Measurements from ENCODE around the gene NELL2.

DNA sequence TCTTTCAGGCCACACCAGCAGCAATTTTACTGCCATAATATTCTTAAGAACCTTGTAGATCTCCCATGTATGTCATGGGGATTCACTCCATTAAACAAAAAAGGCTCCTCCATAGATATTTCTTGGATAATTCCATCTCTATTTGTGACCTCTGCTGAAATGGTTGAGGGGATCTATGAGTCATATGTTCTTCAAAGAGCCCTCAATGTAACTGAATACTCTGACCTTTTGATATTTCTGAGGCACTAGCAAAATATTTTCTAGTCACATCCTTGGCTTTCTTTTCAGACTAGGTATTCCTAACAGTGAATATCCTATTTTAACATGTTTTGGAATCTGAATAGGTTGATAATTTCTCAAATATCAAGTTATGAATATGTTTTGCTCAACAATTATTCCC lies 6.6 kb downstream of the NELL2 start:
- TF ChIP-seq POLR2A (IDR thresholded peaks at IDR 0.05) (no peak), POLR2AphosphoS5 (IDR thresholded peaks at IDR 0.05) (no peak)
- TF ChIP-seq, protein P1, sequence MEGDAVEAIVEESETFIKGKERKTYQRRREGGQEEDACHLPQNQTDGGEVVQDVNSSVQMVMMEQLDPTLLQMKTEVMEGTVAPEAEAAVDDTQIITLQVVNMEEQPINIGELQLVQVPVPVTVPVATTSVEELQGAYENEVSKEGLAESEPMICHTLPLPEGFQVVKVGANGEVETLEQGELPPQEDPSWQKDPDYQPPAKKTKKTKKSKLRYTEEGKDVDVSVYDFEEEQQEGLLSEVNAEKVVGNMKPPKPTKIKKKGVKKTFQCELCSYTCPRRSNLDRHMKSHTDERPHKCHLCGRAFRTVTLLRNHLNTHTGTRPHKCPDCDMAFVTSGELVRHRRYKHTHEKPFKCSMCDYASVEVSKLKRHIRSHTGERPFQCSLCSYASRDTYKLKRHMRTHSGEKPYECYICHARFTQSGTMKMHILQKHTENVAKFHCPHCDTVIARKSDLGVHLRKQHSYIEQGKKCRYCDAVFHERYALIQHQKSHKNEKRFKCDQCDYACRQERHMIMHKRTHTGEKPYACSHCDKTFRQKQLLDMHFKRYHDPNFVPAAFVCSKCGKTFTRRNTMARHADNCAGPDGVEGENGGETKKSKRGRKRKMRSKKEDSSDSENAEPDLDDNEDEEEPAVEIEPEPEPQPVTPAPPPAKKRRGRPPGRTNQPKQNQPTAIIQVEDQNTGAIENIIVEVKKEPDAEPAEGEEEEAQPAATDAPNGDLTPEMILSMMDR (IDR thresholded peaks at IDR 0.05) = no peak

Data from gastroesophageal sphincter (tissue), 3 donors.